WI38 (cell line): ENCODE data around the gene AMFR.

Experiments
- H3K4me3 ChIP-seq: 2 replicates; pipeline ENCODE4 v1.5.1; 2011; ENCODE audit warnings: low read depth, mild to moderate bottlenecking, control low read depth, low read length
- TF ChIP-seq, protein P1 (sequence below): IDR thresholded peaks from 2 replicates; pipeline ENCODE4 v1.5.1; 2012; ENCODE audit warnings: low read depth, mild to moderate bottlenecking, control low read depth, low read length

Gene AMFR

DNA sequence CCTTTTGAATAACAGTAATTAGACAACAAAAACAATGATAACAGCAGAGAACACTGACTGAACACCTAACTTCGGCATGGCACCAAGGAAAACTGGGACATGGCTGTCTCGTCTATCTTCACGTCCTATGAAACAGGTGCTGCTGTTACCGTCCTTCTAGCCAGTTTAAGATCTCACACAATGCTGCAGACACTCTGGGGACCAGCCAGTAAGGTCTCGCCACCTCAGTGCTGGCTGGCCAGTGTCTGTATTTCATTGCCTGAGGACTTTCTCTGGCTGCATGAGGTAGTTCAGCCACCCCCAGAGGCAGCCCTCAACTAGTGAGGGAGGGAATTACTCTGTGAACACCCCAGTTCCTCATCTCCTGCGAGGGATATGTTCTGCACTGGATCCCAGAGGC, 57.6 kb downstream of the AMFR start:
- TF ChIP-seq, protein P1, sequence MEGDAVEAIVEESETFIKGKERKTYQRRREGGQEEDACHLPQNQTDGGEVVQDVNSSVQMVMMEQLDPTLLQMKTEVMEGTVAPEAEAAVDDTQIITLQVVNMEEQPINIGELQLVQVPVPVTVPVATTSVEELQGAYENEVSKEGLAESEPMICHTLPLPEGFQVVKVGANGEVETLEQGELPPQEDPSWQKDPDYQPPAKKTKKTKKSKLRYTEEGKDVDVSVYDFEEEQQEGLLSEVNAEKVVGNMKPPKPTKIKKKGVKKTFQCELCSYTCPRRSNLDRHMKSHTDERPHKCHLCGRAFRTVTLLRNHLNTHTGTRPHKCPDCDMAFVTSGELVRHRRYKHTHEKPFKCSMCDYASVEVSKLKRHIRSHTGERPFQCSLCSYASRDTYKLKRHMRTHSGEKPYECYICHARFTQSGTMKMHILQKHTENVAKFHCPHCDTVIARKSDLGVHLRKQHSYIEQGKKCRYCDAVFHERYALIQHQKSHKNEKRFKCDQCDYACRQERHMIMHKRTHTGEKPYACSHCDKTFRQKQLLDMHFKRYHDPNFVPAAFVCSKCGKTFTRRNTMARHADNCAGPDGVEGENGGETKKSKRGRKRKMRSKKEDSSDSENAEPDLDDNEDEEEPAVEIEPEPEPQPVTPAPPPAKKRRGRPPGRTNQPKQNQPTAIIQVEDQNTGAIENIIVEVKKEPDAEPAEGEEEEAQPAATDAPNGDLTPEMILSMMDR = no peak
- no peak overlapping the region for H3K4me3 ChIP-seq

DNA sequence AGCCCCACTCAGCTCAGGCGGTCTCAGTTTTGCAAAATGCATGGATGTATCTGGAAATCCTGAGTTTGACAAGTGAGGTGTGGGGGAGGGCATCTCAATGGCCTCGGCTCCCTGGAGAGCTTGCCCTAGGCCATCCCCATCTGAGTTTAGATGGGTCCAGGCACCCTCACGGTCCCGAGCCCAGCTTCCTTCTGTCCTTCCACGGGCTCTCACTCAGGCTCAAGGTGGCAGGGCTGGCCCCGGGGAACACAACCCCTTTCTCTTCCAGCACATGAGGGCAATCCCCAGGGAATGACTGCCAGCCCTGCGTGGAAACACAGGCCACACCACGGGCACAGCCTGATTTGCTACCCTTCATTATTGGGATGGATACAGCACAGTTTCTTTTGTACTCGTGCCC, 58.4 kb downstream of the AMFR start:
- H3K4me3 ChIP-seq = no peak overlapping the region
- TF ChIP-seq, protein P1 = no peak

DNA sequence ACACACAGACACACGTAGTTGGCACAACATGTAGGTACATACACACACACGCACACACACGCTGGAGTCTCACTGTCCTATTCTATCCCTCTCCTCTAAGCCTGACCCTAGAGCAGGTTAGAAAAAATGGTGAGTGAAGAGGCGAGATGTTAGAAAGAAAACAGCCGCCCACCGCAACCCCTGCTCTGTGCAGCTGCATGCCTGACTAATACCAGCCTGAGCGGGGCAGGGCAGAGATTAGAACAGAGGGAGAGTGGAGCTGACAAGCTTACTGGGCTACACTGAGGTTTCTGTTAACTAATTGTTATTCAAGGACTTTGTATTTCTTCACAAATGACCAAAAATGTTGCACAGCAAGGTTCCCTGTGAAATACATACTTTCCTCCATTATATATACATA, 59.8 kb downstream of the AMFR start:
- TF ChIP-seq, protein P1 = no peak
- H3K4me3 ChIP-seq = no peak overlapping the region

DNA sequence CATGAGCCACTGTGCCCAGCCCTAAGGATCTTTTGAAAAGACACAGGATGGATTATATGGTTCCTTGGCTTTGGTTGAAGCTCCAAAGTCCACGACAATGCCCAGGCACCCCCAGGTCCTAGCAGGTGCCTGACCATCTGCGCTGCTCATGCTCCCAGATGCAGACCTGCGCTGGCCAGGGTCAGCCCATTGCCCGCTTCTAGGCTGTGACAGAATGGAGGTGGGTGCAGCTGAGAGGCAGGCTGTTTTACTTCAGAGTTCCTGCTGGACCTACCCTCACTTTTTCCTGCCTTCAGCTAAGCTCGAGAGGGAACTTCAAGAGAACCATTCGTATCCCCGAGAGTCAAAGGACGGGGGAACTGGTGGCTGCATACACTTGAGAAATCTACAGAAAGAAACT, 60.5 kb downstream of the AMFR start:
- H3K4me3 ChIP-seq = no peak overlapping the region
- TF ChIP-seq, protein P1 = no peak

DNA sequence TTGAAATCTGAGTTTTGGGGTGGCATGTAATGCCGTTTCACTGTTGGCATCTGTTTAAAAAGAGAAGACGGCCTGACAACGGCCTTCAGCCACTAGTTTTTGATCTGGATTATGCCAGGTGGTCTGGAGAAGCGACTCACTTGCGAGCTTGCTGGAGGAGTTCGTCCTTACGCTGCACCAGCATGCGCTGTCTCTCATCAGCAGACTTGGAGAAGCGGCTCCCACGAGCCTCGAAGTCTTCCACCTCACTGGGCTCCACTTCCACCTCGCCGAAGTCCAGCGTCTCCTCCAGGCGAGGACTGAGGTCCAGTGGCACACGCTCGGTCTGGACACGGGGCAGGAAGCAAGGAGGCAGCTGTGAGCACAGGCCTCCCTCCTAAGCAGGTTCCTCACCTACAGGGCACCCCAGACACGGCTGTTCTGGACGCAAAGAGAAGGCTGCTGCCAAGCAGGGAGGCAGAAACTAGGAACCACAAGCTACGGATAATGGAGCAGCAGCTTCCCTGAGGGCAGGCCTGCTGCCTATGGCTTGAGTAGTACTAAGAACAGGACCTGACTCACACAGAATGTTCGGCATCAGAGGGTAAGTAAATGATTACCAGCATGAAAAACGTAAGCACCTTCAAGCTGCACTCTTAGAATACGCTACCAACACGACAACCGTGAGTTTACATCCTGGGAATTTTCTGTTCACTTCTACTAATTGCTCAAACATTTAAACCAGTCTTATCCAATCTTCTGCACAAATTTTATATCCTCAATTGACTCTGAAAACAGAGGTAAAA, 61.4 kb downstream of the AMFR start:
- H3K4me3 ChIP-seq = no peak overlapping the region
- TF ChIP-seq, protein P1 = no peak

DNA sequence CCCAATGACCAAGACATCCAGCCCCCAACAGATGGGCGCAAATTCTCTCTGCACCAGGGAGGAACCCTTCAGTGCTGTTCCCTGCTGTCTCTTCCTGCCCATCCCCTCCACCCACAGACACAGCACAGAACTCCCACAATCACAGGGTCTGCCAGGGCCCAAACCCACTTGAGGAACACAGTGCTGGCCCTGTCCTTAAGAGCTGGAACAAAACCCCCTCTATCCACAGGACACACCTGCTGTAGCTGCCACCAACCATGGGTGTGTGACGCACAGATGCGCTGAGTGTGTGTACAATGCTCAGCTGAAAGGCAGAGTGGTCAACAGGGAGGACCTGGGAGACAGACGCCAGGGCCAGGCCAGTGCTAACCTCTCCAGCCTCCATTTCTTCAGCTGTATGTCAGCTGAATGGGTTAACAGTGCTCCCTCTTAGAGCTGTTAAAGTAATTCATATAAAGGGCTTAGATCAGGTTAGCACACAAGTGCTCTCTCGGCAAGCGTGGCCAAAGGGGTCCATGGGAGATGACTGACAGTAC, 62.1 kb downstream of the AMFR start:
- H3K4me3 ChIP-seq = no peak overlapping the region
- TF ChIP-seq, protein P1 = no peak

DNA sequence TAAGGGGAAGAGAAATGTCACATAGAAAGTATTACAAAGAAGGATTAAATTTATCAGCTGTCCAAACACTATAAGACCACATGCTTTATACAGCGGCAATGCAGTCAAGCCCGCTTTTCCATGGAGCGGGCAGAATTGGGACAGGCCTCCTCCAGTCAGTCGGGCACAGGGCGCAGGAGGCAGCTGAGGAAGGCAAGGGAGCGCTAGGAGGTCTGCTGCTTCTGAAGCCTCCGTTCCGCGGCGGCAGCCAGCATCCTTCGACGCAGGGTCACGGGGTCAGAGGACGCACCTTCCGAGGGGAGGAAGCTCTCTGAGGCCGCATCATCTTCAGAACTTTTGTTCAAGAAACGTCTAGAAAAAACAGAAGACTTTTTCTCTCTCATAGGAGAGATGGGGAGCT, 62.6 kb downstream of the AMFR start:
- TF ChIP-seq, protein P1 = no peak
- no peak overlapping the region for H3K4me3 ChIP-seq
